Caco-2 (cell line): Measurements from ENCODE around the gene HS6ST2. TPM values are rescaled to one million over a fixed set of nuclear protein-coding genes. Genes with fewer than 3 reads are reported as not detected.

ENCODE experiments used
- BruUV-seq: library from RNA; stranded (reverse); fragments of 400-500 nt; replicated peaks from 2 replicates; lab custom pipeline; 2021; lab: Mats Ljungman, UMichigan
- CTCF ChIA-PET: fragments of 300-600 bp; sonication (Branson Sonifier 250); formaldehyde crosslinking; loops from one replicate; lab custom pipeline; 2022; ENCODE audit warnings: antibody characterized with exemption; lab: Charles Lee
- POLR2A ChIA-PET: fragments of 300-600 bp; sonication (Branson Sonifier 250); formaldehyde crosslinking; loops from one replicate; lab custom pipeline; 2022; ENCODE audit warnings: antibody characterized with exemption; lab: Charles Lee
- DNase-seq, 2 experiments: peaks; one replicate each; pipeline versions ENCODE4 v3.0.0 to v3.0.0-alpha.2; 2020 to 2022
- H3K27me3 ChIP-seq: replicated peaks from 2 replicates; pipeline ENCODE4 v1.6.0; 2011; ENCODE audit warnings: low read length; ENCODE audit not compliant: control insufficient read depth, insufficient read depth
- H3K36me3 ChIP-seq: 2 replicates; pipeline ENCODE4 v1.5.1; 2011; ENCODE audit warnings: low read length; ENCODE audit not compliant: control insufficient read depth, insufficient read depth
- H3K4me1 ChIP-seq: fragments of 250-450 bp; sonication (Bioruptor Pico); 2 replicates; pipeline ENCODE4 v1.5.1; 2020; ENCODE audit warnings: mild to moderate bottlenecking
- H3K4me3 ChIP-seq: 2 replicates; pipeline ENCODE4 v1.5.1; 2011; ENCODE audit warnings: low read depth, mild to moderate bottlenecking, control low read depth, low read length
- H3K9me3 ChIP-seq: fragments of 250-450 bp; sonication (Bioruptor Pico); 2 replicates; pipeline ENCODE4 v1.5.1; 2020; ENCODE audit warnings: mild to moderate bottlenecking, moderate library complexity
- H3K27ac Mint-ChIP-seq: one replicate; pipeline ENCODE4 v1.8.0; 2022; ENCODE audit warnings: mixed read lengths; ENCODE audit not compliant: unreplicated experiment
- H3K27me3 Mint-ChIP-seq: one replicate; pipeline ENCODE4 v1.8.0; 2022; ENCODE audit warnings: mixed read lengths; ENCODE audit not compliant: insufficient read depth, unreplicated experiment
- H3K36me3 Mint-ChIP-seq: one replicate; pipeline ENCODE4 v1.8.0; 2022; ENCODE audit warnings: mild to moderate bottlenecking, mixed read lengths; ENCODE audit not compliant: insufficient read depth, unreplicated experiment
- H3K4me1 Mint-ChIP-seq: one replicate; pipeline ENCODE4 v1.8.0; 2022; ENCODE audit warnings: low read depth, mixed read lengths; ENCODE audit not compliant: unreplicated experiment
- H3K4me3 Mint-ChIP-seq: one replicate; pipeline ENCODE4 v1.8.0; 2022; ENCODE audit warnings: mild to moderate bottlenecking, moderate library complexity, mixed read lengths; ENCODE audit not compliant: unreplicated experiment
- H3K9me3 Mint-ChIP-seq: one replicate; pipeline ENCODE4 v1.8.0; 2022; ENCODE audit warnings: mixed read lengths; ENCODE audit not compliant: unreplicated experiment
- intact Hi-C: fragments of 100-400 bp; cut with micrococcal nuclease; formaldehyde crosslinking; loops from one replicate; pipeline ENCODE4 v1.10.0; 2022; ENCODE audit not compliant: unreplicated experiment
- total RNA-seq: library from RNA; stranded (reverse); gene quantifications from 2 replicates; pipeline ENCODE4 v1.2.3, GENCODE V29; 2022
- TF ChIP-seq, protein P1 (sequence below), 2 experiments: fragments of 200-600 bp in 1 of 2; IDR thresholded peaks; 1 replicate in 1 of 2; 2 replicates in 1 of 2; pipeline versions ENCODE4 v1.5.1 to v1.8.0; 2011 to 2022; ENCODE audit warnings: antibody characterized with exemption in 1 of 2, control low read depth in 1 of 2, inconsistent platforms in 1 of 2, low read depth in 1 of 2, low read length in 1 of 2, mild to moderate bottlenecking in 1 of 2, moderate library complexity in 1 of 2; ENCODE audit not compliant: insufficient read depth in 1 of 2, severe bottlenecking in 1 of 2, unreplicated experiment in 1 of 2

Gene HS6ST2
- total RNA-seq, 1 experiment from 2014 or later: 34.9 TPM

GRCh38 chrX:132750331-132751062 lies 207.9 kb downstream of the HS6ST2 start:
- intact Hi-C loops: no loop called here
- H3K9me3 ChIP-seq: no peaks in the 10 kb centered on the region
- H3K4me3 ChIP-seq: no peak overlapping the region
- no peaks in the 10 kb centered on the region for H3K27me3 Mint-ChIP-seq
- no peak overlapping the region for H3K27ac Mint-ChIP-seq
- H3K36me3 Mint-ChIP-seq: no peaks in the 10 kb centered on the region
- ChIA-PET CTCF (interaction anchor here (0.7 kb wide), 1 partner anchor 175 kb away, joined by 5 read pairs; no protein-coding TSS in a partner anchor), POLR2A (no interaction called here)
- no peaks in the 10 kb centered on the region for H3K9me3 Mint-ChIP-seq
- H3K27me3 ChIP-seq: no peaks in the 10 kb centered on the region
- no peaks in the 10 kb centered on the region for H3K4me1 ChIP-seq
- H3K4me3 Mint-ChIP-seq: no peak overlapping the region
- TF ChIP-seq, protein P1, sequence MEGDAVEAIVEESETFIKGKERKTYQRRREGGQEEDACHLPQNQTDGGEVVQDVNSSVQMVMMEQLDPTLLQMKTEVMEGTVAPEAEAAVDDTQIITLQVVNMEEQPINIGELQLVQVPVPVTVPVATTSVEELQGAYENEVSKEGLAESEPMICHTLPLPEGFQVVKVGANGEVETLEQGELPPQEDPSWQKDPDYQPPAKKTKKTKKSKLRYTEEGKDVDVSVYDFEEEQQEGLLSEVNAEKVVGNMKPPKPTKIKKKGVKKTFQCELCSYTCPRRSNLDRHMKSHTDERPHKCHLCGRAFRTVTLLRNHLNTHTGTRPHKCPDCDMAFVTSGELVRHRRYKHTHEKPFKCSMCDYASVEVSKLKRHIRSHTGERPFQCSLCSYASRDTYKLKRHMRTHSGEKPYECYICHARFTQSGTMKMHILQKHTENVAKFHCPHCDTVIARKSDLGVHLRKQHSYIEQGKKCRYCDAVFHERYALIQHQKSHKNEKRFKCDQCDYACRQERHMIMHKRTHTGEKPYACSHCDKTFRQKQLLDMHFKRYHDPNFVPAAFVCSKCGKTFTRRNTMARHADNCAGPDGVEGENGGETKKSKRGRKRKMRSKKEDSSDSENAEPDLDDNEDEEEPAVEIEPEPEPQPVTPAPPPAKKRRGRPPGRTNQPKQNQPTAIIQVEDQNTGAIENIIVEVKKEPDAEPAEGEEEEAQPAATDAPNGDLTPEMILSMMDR (IDR thresholded peaks at IDR 0.05; ENCODE audit: insufficient read depth in 1 of 2, low read depth in 1 of 2, low read length in 1 of 2, severe bottlenecking in 1 of 2, unreplicated experiment in 1 of 2): no peak
- BruUV-seq: no TSS peak
- no peaks in the 10 kb centered on the region for H3K4me1 Mint-ChIP-seq
- H3K36me3 ChIP-seq: no peaks in the 10 kb centered on the region
- no peak for DNase-seq

DNA sequence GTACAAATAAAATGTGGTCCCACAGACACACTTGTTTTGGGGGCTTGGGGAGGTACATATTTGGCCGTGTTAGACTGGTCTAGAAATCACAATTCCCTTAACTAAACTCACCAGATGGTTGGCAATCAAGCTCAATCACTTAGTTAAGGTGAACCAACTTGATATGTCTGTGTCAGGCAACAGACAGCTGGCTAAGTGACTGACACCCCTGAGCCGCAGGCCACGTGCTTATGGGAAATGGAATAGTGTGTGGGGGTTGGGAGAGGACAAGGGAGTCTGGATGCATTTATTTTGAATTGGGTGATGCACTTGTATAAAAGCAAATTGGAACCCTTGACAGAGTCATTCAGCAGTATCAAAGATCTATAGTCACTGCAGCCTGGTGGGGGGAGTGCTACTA lies 209.0 kb downstream of the HS6ST2 start:
- no peaks in the 10 kb centered on the region for H3K36me3 Mint-ChIP-seq
- POLR2A ChIA-PET: no interaction called here

DNA sequence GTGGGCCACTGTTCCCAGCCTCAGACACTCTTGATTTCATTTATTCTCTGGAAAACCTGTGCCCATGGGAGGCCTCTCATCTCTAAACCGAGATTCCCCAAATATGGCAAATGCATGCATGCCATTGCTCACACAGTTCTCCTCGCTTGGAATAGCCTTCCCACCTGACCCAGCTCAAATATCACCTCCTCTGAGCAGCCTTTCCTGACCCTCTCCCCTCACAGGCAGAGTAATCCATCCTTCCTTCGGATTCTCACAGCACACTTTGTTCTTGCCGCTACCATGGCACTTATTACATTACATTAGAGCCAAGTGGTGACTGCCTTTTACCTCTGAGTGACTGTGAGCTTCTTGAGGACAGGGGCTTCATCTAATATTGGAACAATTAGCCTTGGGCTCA lies 209.5 kb downstream of the HS6ST2 start:
- no peaks in the 10 kb centered on the region for H3K36me3 ChIP-seq

More for the DNA sequence above, 209.0 kb downstream of the HS6ST2 start:
- intact Hi-C loops: no loop called here
- Mint-ChIP-seq H3K9me3 (no peaks in the 10 kb centered on the region), H3K4me3 (no peak overlapping the region), H3K4me1 (no peaks in the 10 kb centered on the region), H3K27ac (no peak overlapping the region), H3K27me3 (no peaks in the 10 kb centered on the region)
- DNase-seq: no peak
- H3K4me3 ChIP-seq: no peak overlapping the region
- BruUV-seq: no TSS peak
- CTCF ChIA-PET: no interaction called here
- no peaks in the 10 kb centered on the region for H3K9me3 ChIP-seq
- no peaks in the 10 kb centered on the region for H3K27me3 ChIP-seq
- no peaks in the 10 kb centered on the region for H3K36me3 ChIP-seq
- TF ChIP-seq, protein P1 (IDR thresholded peaks at IDR 0.05; ENCODE audit: insufficient read depth in 1 of 2, low read depth in 1 of 2, low read length in 1 of 2, severe bottlenecking in 1 of 2, unreplicated experiment in 1 of 2): no peak
- H3K4me1 ChIP-seq: no peaks in the 10 kb centered on the region

More for the DNA sequence above, 209.5 kb downstream of the HS6ST2 start:
- ChIA-PET CTCF (no interaction called here), POLR2A (no interaction called here)
- Histone ChIP-seq H3K4me3 (no peak overlapping the region), H3K9me3 (no peaks in the 10 kb centered on the region), H3K4me1 (no peaks in the 10 kb centered on the region), H3K27me3 (no peaks in the 10 kb centered on the region)
- H3K4me1 Mint-ChIP-seq: no peaks in the 10 kb centered on the region
- BruUV-seq: no TSS peak
- H3K36me3 Mint-ChIP-seq: no peaks in the 10 kb centered on the region
- intact Hi-C loops: no loop called here
- no peak for DNase-seq
- H3K9me3 Mint-ChIP-seq: no peaks in the 10 kb centered on the region
- H3K27me3 Mint-ChIP-seq: no peaks in the 10 kb centered on the region
- H3K4me3 Mint-ChIP-seq: no peak overlapping the region
- TF ChIP-seq, protein P1 (IDR thresholded peaks at IDR 0.05; ENCODE audit: insufficient read depth in 1 of 2, low read depth in 1 of 2, low read length in 1 of 2, severe bottlenecking in 1 of 2, unreplicated experiment in 1 of 2): no peak
- H3K27ac Mint-ChIP-seq: no peak overlapping the region
